Activated CD4-positive, alpha-beta T cell treated with anti-CD3 and anti-CD28 coated beads, Interleukin-2, amount 50 U/mL, for 4 hours (primary cell): ENCODE data around the gene GPR37L1.
"Not testable (repeated sequence)": the region's sequence is repeated elsewhere in the genome, so short reads cannot be mapped to it uniquely, and the experiment has no call there.

ENCODE experiments used
- DNase-seq, 2 experiments: peaks; one replicate each; pipeline ENCODE4 v3.0.0-alpha.2; 2020

Gene GPR37L1

DNA sequence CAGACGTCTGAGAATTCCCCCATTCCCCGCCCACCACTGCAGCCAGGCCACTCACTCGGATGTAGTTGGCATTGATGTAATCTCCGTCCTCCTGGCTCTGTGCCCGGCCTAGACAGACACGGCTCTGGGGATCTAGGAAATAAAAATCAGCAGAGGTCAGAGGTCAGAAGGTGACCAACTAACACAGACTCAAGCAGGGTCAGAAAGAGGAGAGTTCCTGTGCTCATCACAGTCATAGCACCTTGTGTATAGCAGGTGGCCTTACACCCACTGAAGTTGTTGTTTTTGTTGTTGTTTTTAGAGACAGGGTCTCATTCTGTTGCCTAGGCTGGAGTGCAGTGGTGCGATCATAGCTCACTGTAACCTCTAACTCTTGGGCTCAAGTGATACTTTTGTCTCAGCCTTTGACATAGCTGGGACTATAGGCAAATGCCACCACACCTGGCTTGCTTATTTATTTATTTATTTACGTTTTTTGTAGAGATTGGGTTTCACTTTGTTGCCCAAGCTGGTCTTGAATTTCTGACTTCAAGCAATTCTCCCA, 32.8 kb downstream of the GPR37L1 start:
- no peak for DNase-seq

DNA sequence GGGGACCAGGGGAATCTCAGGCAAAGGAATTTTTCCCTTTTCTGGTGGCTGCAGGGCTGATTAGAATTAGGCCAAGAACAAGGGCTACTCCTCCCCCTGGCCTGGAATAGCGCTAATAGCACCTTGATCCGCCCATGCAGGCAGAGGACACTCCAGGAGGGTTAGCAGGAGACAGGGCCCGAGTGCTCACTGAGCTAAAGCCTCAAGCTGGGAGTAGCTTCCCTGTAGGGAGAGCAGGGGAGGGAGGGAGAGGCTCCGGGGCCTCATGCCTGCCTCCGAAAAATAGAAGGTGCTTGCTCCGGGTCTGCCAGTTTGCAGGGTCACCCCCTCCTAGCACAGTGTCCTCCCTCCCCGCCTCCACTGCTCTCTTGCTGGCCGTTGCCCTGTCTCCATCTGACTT, 33.9 kb downstream of the GPR37L1 start:
- DNase-seq, result no peak

DNA sequence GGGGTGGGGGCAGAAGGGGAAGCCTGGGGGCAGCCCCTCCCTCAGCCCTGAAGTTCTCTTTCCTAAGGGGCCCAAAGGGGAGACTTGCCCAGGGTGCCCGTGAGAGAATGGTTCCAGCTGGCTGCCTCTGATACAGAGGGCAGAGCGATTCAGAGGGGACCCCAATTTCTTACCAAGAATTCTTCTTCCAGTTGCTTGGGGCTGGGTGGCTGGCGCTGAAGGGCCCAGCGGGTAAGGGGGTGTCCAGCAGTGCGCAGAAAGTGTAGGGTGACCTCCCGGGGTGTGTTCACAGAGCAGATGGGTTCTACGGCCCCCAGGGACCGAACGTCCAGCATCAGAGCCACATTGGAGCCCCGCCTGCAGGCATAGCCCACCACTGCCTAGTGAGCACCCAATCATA, 35.2 kb downstream of the GPR37L1 start:
- DNase-seq, result no peak

DNA sequence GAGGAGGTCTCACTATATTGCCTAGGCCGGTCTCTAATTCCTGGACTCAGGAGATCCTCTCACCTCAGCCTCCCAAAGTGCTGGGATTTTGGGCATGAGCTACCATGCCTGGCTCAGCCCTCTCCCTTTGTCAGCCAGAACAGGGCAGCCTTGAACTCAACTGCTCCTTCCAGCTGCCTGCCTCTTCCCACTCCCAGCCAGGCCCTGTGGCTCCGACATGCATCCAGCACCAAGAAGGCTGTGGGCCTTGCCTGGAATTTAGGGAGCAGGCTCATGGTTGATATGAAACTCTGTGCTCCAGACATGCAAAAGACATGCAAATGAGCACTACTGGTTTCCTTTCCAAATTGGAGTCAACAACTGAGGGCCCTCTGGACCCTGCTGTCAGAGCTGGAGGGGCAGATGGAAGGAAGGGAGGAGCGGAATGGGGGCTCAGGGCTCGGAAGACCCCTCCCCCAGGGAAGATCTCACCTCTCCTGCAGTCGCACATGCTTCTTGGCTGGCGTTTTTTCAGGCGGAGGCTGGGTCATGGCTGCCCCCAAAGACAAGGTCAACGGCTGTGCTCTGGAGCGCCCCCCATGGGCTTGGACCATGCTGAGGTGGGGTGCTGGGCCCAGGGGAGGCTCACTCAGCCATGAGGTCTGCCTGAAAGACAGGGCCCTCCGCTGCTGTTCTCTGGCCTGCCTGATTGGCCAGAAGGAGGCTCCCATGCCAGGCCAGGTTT, 36.3 kb downstream of the GPR37L1 start:
- DNase-seq, result no peak

DNA sequence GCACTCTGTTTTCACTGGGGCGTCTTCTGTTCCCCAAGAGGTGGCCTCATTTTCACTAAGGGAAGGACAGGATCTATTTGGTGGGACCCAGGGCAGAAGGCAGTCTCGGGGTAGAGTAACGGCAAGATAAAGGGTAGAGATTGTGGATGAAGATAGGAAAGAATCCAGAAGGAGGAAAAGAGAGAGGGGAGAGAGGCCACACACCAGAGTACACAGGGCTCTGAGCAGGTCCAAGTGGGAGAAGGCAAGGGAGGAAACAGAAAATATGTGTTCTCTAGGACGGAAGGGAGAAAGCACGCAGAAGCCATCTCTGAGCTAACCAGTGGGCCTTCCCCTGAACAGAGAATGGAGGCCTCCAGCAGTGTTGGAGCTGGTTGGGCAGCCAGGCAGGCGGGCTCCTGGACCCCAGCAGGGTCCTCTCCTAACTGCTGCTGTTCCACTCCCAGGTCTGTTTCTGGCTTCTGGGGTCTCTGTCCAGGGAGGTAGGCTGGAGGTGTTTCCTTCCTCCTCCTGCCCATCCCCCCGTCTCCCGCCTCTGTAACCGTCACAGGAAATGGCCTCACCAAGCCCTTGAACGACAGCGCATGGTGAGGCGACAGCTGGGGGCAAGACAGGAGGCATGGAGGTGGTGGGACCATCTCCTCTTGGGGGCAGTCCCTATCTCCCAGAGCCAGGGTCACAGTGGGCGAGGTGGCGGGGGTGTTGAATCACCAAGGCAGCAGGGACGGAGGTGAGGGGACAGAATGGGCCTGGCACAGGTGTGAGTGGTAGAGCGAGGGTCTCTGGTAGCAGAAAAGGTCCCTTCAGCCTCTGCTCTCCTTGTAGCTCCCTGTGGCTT, 37.0 kb downstream of the GPR37L1 start:
- DNase-seq, result peak; percentile 36 to 42

DNA sequence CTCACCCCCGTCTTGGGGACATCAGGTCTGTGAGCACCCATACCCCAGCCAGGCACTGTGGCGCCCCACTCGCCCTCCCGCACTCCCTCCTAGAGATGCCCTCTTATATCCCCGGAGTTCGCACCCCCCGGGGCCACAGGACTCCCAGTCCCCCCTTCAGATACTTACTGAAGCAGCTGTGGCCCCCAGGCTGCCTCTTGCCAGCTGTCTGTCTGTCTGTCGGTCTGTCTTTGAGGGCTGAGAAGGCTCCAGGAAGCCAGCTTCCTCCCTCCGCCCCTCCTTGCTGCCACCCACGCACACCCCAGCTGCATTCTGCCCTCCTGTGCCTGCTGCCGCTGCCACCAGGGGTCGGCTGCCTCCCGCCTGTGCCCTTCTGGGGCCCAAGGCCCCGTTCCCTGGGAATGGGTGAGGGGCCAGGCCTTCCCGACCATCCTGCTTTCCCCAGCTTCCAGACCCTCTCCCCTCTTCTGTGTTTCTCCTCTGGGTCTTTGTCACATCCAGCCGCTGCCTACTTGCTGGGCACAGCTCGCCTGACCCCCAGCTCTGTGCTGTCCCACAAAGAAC, 37.7 kb downstream of the GPR37L1 start, which contains the start of gene PTPN7:
Gene PTPN7, minus strand, starts transcription at position 226 of the 564 bp plus-strand sequence. CDS start 1,200 bp downstream, outside the sequence.
- peak; percentile 90 to 92 for DNase-seq

DNA sequence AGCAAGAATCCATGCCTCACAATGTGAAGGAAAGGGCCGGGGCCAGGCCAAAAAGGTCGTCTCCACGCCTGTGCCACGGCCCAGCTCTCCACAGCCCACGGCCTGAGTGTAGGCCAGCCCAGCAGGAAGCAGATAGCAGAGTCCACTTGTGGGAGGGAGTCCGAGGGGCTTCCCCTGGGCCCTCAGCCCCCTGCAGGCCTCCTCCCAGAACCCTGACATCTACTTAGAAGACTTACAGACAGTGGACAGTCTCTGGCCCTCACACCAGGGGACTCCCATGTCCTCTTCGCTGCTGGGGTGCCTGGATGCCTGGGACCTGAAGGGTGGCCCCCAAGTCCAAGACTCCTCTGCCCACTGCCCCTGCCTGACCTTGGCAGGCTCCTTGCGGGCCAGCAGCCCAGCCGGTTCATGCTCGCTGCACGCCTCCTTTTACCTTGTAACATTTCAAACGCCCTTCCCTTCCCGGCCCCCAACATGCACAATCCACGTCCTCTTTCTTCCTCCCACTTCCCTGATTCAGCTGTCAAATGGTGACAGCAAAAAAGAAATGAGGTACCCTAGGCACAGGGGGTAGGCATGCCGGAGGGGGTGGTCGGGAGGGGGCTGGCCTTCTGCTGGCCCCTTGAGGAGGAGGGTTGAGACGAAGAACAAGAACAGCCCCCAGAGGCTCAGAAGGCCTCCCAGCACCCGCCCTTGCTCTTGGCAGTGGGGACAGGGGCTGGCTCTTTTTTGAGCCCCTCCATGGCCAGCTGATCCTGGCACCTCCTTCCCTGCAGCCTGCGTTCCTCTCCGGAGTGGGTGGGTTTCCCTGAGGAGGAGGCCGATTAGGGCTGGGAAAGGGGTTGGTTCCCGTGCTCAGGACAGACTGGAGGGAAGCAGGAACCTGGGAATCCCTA, 38.7 kb downstream of the GPR37L1 start:
- no peak for DNase-seq

DNA sequence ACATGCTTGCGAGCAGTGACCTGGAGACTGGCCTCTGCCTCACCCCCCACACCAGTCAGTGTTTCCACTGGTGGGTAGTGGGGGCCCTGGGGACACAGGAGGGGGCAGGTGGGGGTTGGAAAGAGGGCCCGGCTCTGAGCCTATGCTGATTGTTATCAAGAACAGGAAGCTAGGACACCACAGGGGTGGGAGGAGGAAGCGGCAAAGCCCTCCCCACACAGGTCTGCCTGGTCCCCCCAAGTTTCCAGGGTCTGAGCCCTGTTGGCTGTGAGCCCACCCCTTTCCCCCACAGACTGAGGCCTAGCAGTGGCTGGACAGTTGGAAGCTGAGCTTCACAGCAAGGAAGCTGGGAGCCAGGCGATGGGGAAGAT, 39.3 kb downstream of the GPR37L1 start:
- peak; percentile 39 to 45 for DNase-seq

DNA sequence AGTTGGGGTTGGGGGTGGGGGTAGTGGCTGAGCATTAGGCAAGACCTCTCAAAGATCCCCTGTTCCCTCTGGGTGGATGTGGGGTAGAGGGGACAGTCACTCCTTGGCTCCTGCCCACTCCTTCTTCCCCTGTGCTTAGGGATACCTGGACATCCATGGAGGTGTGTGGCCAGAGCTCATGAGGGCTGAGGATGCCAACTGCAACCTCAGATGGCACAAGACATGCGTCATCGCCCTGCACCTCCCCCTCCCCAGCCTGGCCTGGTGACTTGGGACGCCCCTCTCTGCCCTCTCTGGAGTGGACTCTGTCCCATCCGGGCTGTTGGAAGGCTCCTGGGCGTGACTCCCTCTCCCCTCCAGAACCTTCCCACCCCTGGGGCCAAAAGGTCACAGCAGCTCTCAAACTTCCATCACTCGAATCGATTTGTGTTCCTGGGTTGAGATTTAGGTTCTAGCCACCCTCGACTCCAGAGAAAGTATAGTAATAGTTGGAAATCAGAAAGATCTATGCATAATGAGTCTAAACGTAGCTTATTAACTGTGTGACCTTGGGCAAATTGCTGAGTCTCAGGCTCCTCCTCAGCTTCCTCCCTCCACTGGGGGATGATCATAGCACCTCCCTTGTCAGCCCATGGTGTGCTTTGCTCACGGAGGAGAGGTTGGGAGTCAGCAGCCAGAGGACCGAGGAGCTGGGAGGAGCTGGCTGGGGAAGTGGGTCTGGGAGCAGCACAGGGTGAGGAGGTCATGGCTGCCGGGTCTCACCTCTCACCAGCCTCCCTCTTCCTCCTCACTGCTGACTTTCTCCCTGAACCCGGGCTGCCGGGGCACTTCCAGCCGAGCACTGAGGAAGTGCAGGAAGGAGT, 39.9 kb downstream of the GPR37L1 start:
- DNase-seq, result no peak

DNA sequence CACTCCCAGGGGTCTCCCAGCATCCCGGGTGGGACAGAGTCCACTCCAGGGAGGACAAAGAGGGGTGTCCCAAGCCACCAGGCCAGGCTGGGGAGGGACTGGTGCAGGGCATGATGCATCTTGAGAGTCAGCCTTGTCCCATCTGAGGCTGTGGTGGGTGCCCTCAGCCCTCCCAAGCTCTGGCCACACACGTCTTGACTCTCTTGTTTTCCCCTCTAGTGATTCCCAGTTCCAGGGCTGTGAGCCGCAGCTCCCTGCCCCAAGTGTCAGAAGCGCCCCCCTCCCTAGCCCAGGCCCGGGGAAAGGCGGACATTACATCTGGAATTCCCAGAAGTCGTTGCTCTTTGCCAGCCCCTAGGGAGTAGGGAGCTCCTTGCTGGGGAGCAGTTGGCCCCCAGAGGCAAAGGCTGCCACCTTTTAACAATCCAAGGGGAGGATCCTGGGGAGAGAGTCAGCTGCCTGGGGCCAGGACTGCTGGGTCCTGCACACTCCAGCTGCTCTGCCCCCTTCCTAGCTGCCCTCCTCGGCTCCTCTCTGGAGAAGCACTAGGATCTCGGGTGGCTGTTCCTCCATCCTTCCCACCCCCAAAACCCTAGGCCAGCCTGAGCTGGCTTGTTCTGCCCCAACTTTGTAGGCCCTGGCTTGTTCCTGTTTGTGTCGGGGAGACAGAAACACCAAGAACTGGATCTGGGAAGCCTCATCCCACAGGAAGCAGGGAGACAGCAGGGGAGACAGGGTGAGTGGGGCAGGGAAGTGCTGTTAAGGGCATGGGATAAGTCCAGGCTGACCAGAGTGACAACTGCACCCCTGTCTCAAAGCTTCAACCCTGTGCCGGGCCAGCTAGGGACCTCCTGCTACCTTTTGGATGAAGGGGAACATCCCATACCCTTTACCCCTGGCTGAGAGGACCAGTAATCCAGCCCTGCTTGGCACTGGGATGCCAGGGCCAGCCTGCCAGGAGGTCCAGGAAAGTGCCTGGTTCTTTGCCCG, 40.9 kb downstream of the GPR37L1 start:
- no peak for DNase-seq

DNA sequence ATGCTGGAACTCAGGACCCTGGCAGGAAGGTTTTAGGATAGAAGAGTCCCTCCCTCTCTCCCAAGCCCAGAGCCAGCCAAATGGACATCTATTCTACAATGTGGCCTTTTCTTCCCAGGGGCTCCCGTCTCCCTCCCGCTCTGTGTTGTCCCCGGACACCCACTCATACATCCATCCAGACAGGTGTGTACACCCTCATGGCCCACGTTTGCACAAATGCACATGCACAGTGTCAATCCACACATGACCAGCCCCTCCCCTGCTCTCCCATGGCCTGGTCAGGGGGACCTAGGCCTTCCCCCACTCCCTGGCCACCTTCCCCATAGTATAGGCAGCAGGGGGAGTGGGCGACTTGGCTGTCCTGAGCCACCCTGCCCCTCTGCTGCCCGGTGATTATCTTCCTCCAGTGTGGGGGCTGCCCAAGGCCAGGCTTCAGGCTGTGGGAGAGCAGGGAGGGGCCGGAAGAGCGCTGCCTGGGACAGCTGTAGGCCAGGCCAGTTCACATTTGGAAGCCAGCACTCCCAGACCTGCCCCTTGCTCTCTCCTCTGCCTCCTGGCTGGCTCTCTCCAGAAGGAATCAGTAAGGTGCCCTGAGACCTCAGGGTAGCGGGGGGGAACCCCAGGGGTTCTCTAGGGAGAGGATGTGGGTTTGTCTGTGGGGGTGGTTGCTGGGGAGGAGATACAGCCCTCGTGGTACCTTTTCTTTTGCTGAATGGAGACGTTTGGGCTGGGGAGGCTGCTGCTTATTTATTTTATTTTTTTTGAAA, 41.7 kb downstream of the GPR37L1 start:
- peak; percentile 56 to 65 for DNase-seq

DNA sequence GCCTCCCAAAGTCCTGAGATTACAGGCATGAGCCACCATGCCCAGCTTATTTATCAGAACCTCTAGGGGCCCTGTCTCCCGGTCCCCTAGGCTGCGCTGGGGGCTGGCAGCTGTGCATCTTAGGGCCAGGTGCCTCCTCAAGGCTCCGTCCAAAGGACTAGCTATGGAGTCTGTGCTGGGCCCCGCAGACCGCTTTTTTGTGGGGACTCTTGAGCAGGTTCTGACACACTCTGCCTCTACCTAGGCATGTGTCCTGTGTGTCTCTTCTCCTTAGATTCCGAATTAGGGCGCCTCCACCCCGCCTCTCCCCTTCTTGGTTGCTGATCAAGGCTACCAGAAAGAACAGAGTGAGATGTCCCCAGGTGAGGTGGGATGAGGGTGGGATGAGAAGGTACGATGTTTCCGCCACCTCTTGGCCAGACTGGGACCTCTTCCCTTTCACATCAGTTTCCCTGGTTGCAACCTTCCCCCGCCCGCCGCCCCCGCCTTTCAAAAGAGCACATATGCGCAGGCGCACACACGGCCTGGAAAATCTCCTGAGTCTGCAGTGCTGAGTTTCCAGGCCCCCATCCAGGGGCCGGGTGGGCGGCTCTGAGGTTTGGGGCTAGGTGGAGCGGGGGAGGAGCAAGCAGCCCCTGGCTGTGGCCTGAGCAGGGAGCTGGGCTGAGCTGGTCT, 42.7 kb downstream of the GPR37L1 start:
- peak; percentile 51 to 58 for DNase-seq

DNA sequence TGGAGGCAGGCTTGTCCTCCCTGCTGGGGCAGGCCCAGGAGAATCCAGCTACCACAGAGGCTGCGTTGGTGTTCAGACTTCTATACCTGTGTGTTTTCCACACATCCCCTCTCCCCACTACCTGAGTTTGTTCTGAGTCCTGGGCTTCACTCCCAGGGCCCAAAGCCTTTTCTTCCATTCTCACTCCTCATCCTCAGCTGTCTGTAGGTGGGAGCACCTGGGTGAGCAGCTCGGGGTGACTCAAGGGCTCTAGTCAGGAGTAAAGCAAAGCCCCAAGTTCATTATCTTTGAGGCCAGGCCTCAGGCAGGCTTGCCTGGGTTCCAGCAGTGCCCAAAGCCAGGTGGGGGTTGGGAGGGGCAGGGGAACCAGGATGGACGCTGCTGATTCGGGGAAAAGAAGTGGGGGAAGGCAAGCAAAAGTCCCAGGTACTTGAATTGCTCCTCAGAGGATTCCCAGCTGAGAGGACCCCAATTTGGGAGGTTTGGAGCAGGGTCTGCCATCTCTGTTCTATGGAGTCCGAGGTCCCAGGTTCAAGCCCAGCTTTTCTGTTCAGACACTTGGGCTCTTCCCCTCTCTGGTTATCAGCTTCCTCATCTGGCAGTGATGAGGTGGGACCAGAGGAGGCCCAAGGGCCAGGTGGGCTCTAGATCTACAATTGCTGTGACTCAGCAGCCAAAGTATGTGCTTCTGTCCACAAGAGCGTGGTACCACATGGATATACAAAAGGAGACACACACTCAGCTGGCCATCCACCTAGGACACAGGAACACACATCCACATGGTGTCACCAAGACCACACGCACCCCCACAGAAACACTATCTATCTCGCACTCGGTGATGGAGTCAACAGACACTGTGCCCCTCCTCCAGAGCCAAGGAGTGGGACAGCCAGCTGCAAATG, 43.5 kb downstream of the GPR37L1 start:
- DNase-seq, result no peak

DNA sequence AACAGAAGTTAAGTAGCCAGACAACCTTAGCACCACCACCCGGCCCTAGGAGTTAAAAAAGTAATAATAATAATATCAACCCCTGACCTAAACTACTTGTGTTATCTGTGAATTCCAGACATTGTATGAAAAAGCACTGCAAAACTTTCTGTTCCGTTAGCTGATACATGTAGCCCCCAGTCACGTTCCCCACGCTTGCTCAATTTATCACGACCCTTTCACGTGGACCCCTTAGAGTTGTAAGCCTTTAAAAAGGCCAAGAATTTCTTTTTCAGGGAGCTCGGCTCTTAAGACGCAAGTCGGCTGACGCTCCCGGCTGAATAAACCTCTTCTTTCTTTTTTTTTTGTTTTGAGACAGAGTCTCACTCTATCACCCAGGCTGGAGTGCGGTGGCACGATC, 44.3 kb downstream of the GPR37L1 start:
- not testable (repeated sequence) for DNase-seq

DNA sequence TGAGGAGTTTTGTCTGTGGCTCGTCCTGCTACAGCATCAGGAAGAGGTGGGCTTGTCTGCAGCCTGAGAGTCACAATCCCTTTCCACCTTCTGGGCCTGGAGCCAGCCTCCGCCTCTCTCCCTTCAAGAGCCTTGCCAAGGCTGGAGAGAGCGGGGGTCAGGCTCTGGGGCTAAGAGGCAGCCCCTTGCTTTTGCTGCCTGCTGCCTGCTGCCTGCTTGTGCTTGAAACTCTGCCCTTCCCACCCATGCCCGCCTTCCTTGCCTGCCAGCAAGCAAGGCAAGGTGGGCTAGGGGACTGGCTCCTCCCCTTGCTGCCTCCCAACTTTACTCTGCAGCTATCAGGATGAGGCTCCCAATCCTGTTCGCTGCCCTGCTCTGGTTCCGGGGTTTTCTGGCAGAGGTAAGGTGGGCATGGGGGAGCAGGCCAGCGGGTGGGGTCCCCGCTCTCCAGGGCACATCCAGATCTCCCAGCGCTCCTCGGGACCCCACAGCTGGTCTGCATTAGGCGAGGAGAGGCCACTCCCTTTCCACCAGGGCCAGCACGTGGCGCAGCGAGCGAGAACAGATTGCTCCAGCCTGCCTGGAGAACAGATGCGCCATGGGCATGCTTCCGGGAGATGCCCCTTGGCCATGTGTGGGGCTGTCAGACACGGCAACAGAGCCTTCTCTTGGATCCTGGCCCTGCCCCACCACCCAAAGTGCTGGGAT, 45.1 kb downstream of the GPR37L1 start:
- DNase-seq, result no peak

DNA sequence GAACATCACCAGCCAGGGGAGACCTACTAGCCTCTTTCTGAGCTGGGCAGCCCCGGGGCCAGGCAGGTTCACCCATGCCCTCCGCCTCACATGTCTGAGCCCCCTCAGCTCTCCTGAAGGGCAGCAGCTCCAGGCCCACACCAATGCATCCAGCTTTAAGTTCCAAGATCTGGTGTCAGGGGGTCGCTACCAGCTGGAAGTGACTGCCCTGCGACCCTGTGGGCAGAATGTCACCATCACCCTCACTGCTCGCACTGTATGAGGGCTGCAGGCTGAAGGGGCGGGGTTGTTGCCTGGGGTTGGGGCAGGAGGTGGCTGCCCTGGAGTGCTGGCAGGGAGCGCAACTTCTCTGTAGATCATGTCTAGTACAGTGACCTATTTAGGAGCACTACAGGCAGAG, 46.1 kb downstream of the GPR37L1 start:
- no peak for DNase-seq

DNA sequence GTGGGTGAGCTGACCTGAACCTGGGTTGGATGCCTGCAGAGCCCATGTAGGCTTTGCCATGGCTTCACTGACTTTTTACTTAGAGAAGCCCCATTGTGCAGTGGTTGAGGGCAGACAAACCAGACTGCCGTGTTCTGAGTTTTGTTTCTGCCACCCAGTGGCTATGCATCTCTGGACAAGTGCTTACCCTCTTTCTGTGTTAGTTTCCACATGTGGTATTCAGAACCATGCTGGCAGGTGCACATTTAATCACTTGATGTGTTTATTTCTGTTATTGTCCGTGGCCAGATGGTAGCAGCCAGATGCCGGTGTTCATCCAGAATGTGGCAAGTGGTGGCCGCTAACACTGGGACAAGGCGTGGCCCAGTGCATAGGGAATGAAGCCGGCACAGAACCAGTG, 48.0 kb downstream of the GPR37L1 start:
- no peak for DNase-seq
